Tibial nerve (tissue), 4 donors: ENCODE measurements around the gene SNX19.

Experiments used
- EP300 ChIP-seq, 2 donors: sonication (generic); formaldehyde crosslinking; IDR thresholded peaks; one replicate each; pipeline ENCODE4 v1.6.1; 2017; ENCODE audit warnings: antibody characterized with exemption in 2 of 2, mild to moderate bottlenecking in 1 of 2
- POLR2A ChIP-seq, 2 donors: fragments of 450-650 bp; IDR thresholded peaks; one replicate each; pipeline ENCODE4 v1.6.1; 2017; ENCODE audit warnings: antibody characterized with exemption in 2 of 2, mild to moderate bottlenecking in 2 of 2, moderate library complexity in 2 of 2
- TF ChIP-seq, protein P1 (sequence below), 5 experiments: fragments of 200-600 bp in 3 of 5; fragments of 450-650 bp in 2 of 5; sonication (generic) in 3 of 5; IDR thresholded peaks; one replicate each; pipeline ENCODE4 v1.5.1; 2016 to 2019; ENCODE audit warnings: antibody characterized with exemption in 5 of 5, mild to moderate bottlenecking in 3 of 5, moderate library complexity in 2 of 5

DNA sequence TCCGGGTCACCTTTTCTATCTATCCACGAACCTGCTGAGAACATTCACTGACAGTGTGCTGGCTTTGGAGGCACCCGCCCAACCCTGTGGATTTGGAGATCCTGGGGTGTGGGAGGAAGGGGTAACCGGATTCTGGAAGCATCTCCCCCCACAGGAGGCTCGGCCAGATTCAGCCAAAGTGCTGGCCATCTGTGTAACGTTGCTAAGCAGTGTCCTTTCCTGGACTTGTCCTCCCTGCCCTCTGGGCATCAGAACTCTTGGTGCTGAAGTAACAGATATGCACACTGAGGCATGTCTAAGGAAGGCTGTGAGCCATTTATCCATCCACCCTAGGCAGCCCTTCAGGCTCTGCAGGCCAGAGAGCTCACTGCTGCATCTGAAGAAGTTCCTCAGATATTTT, 85.7 kb downstream of the SNX19 start:
- TF ChIP-seq, protein P1, sequence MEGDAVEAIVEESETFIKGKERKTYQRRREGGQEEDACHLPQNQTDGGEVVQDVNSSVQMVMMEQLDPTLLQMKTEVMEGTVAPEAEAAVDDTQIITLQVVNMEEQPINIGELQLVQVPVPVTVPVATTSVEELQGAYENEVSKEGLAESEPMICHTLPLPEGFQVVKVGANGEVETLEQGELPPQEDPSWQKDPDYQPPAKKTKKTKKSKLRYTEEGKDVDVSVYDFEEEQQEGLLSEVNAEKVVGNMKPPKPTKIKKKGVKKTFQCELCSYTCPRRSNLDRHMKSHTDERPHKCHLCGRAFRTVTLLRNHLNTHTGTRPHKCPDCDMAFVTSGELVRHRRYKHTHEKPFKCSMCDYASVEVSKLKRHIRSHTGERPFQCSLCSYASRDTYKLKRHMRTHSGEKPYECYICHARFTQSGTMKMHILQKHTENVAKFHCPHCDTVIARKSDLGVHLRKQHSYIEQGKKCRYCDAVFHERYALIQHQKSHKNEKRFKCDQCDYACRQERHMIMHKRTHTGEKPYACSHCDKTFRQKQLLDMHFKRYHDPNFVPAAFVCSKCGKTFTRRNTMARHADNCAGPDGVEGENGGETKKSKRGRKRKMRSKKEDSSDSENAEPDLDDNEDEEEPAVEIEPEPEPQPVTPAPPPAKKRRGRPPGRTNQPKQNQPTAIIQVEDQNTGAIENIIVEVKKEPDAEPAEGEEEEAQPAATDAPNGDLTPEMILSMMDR (IDR thresholded peaks at IDR 0.05) = no peak
- no peak for TF ChIP-seq POLR2A (IDR thresholded peaks at IDR 0.05)
- TF ChIP-seq EP300 (IDR thresholded peaks at IDR 0.05) = no peak
